NCI-H2227 (cell line): ENCODE data around the gene LTBP2.

Experiments
- DNase-seq: peaks from one replicate; lab custom pipeline; 2025; ENCODE audit not compliant: unreplicated experiment; lab: John Stamatoyannopoulos, UW

LTBP2 gene

GRCh38 chr14:74491956-74492775, 119.9 kb downstream of the LTBP2 start:
- DNase-seq, result no peak

DNA sequence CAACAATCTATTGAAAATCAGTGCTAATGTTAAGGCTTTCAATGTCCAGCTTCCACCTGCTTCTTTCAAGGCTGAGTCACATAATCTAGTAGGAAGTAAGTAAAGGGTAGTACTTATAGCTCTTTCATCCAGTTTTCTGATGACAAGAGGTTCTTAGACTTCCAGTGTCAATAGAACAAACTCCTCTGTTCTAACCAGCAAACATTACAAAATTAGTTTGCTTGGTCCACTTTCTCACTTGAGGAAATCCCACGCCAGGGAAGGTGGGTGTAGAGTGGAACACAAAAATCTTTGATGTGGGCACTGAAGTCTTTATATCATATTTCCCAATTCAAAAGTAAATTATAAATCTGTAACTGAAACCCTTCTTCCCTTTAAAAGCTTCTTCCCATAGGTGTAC, 121.6 kb downstream of the LTBP2 start:
- no peak for DNase-seq

GRCh38 chr14:74488786-74489397, 123.1 kb downstream of the LTBP2 start:
- no peak for DNase-seq

DNA sequence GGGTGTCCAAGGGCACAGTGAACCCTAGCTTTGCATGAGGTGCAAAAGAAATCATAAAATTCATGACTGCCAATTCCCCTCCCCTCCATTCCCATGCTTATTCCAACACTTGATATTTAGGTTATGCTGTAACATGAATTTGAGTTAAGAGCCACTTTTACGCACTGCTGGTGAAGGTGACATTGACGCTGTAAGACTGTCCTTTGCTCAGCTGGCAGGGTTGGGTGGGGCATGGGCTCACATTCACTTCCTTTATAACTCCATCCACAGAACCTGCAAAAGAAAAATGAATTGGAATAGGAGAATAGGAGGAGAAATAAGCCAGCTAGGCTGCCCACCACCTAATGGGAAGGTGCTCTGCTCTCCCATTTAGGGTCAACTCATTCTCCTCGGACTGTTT, 125.9 kb downstream of the LTBP2 start:
- DNase-seq, result no peak

DNA sequence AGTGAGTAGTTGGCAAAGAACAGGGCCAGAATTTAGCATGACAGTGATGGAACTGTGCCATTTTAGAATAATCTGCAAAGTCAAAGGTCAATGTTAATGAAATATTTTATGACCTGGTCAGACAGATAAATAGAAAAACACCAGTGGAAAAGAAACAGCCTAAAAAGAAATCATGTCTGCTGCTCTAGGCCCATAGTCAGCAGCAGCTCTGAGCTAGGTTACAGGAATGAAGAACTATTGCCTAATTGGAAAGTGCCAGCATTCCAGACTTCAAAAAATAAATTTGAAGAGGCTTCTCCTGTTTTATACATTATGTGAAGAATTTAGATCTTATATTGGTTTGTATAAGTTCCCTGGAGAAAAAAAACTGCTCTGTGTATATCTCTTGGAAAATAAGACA, 128.7 kb downstream of the LTBP2 start:
- no peak for DNase-seq

- DNase-seq, result no peak
Observed at GRCh38 chr14:74482571-74482970, 129.5 kb downstream of the LTBP2 start.

DNA sequence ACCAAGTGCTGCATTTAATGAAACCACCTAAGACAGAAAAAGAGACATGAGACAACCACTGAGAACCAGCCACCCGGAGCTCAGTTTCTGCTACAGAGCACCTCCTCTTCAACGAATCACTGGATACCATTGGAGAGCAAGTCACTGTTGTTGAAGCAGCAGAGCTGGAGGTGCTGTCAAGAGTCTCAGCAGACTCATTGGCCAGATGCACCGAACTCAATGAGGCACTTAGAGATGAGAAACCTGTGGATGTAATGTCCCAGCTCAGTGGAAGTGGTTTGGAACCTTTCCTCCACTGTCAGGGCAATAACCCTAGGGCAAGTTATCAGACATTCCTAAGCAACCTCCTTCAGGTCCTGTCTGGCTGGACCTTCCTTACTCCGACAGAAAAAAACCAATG, 132.0 kb downstream of the LTBP2 start:
- DNase-seq, result no peak

DNA sequence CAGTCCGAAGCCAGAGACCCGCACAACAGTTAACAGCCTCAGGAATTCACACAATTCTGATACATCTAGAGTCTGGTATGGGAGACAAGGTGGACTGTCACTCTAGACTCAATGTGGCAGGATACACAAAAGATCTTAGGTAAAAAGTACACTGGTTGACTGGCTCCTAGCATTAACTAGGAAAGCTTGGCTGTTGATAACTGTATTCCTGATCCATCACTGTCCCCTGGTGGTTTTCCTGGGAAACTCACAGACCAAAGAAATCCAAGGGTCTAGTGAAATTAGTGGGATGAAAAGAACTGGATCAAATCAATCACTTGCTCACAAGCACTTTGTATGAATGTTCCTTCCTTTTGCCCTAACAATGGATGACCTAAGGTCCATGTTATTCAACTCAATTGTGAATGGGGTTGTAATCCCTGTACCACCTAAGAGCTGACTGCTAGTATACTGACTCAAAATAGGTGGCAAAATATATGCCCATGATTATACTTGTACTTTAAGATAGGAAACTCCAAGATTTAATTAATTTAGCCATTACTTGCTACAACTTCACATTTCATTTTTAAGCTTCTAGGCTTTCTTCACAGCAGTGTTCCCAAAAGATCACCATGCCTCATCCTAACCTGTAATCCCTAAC, 132.9 kb downstream of the LTBP2 start:
- peak; percentile 62 for DNase-seq

DNA sequence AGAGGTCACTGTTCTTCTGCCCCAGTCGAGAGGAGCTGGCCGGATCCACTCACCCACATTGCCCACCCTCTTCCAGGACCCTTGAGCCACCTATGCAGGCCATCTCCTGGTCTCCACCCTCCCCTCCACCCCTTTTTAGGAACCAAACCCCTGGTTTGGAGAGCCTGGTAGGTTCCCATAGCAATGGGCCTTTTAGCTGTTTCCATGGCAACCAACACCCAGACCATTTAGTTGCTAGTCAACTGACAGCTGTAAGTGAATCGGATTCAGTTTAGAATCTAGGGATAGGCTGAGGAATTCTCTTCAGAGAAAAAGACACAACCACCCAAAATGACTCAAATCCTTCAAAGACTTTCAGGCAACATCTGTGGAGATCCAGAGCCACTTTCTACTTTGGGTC, 135.4 kb downstream of the LTBP2 start:
- peak; percentile 66 for DNase-seq

GRCh38 chr14:74476107-74476506, 135.9 kb downstream of the LTBP2 start:
- no peak for DNase-seq

DNA sequence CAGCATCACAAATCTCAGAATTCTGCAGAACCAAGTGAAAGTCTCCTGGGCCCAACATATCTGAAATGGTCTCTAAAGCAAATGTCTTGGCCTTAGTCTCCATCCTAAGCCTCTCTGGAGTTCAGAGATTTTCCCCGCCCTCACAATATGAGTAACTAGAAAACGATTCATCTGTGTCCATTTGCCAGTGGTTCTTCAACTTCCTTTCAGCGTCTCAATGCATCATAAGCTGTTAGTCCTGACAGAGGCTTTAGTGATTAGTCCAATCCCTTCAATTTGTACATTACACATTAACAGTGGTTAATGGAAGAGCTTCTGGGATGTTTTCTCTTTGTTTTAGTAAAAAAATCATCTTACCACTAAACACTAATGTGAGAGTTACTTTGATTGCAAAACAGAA, 136.4 kb downstream of the LTBP2 start:
- no peak for DNase-seq

DNA sequence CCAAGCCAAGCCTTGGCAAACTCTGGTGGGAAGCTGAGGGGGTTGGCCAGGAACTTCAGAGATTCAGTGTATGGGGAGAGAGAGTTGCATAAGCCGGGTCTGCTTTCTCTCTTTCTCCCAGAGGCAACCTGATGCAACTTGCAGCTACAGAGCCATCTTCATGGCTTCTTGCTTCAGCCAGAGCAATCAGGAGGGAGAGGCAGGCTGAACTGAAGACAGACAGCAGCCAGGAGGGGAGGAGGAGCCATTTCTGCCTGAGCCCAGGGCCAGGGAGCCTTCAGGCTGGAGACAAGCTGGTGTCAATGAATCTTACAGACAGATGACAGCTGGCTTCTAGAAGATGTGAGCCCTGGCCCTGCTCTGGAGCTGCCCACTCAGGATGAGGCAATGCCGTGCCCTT, 137.7 kb downstream of the LTBP2 start:
- no peak for DNase-seq

DNA sequence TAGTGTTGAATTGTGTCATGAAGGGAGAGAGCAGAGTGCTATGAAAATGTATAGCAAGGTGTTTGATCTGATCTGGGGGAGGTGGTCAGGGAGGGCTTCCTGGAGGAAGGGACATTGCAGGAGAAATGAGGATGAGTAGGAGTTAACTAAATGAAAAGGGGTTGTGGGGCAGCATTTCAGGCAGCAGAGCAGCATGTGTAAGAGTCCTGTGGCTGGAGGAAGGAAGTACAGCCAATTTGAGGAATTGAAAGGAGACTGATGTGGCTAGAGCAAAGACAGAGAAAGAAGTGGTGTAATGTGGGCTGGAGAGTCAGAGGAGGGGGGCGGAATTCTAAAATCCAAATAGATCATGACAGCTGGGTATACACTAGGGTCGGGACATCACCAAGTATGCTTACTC, 139.4 kb downstream of the LTBP2 start:
- no peak for DNase-seq

- DNase-seq, result no peak
Observed at GRCh38 chr14:74469548-74470518, 142.2 kb downstream of the LTBP2 start.

DNA sequence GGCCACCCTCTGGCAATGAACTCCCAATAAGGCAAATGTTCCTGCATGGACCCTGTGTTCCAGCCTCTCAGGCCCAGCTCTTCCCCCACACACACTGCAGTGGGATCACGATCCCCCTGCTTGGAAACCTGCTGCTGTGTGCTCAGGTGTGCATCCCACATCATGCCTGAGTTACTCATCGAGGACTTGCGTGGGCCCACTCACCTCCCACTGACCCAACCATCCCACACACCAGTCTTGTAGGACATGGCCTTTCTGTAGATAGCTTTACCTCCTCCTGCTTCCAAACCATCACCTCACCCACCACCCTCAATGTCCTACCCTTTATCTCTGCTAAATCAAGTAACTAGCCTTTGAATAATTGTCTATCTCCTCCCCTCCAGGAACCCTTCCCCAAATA, 143.5 kb downstream of the LTBP2 start:
- DNase-seq, result no peak

GRCh38 chr14:74465335-74465734, 146.7 kb downstream of the LTBP2 start:
- DNase-seq, result no peak

DNA sequence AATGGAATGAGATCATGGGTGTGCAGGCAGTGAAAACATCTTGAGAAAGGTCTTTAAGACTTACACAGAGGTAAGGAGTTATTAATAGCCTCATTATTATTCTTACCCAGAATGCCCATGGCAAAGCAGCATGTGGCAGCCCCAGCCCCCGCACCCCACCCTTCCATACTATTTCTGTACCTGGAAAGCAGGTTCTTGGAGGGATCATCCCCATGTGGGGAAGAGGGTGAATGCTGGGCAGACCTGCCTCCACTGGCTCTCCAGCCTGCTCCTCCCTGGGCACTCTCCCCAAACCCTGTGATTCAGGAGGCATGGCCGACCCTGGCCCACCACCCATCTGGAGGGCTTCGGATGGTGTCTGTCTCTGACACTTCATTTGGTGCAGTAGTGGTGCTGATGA, 147.3 kb downstream of the LTBP2 start:
- no peak for DNase-seq

GRCh38 chr14:74463697-74464096, 148.3 kb downstream of the LTBP2 start:
- no peak for DNase-seq

- no peak for DNase-seq
Observed at GRCh38 chr14:74462993-74463392, 149.0 kb downstream of the LTBP2 start.

GRCh38 chr14:74459976-74460375, 152.1 kb downstream of the LTBP2 start:
- DNase-seq, result no peak

DNA sequence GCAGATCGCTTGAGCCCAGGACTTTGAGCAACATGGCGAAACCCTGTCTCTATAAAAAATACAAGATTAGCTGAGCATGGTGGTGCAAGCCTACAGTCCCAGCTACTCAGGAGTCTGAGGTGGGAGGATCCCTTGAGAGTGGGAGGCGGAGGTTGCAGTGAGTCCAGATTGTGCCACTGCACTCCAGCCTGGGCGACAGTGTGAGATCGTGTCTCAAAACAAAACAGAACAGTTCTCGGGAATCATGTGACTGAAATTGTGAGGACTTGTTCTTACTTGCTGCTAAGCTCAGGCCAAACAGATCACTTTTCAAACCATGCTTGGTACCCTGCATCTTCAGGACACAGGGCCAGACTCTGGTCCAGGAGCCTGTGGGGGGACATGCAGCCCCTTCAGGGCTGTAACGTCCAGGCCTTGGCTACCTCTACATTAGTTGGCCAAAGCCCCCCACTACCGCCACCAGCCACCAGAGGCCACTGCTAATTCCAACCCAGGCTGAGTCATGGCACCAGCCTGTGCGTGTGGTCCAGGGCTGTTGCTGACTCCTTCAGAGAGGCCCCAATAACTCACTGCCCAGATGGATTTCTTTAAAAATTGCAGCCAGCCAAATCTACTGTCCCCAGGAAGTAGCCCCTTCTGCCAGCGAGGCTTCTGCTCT, 152.6 kb downstream of the LTBP2 start:
- peak; percentile 29 for DNase-seq
